RWPE1 (cell line): ENCODE results near the gene PLSCR5.

Experiments
- CTCF ChIA-PET: fragments of 350-600 bp; sonication (Branson Sonifier 250); formaldehyde crosslinking; extraction: SDS; loops from one replicate; lab custom pipeline; 2021; lab: Yijun Ruan, JAX
- POLR2A ChIA-PET: fragments of 400-600 bp; formaldehyde crosslinking; extraction: SDS; loops from one replicate; lab custom pipeline; 2020; ENCODE audit warnings: antibody characterized with exemption; ENCODE audit not compliant: low non-redundant PET; lab: Yijun Ruan, JAX
- DNase-seq: peaks from one replicate; pipeline ENCODE4 v3.0.0; 2012; ENCODE audit warnings: low spot score
- H3K27ac ChIP-seq: fragments of 450-650 bp; 2 replicates; pipeline ENCODE4 v1.5.1; 2017
- TF ChIP-seq, protein P1 (sequence below): fragments of 450-650 bp; conservative IDR thresholded peaks from 2 replicates; pipeline ENCODE4 v1.5.1; 2017; ENCODE audit warnings: low read depth, mild to moderate bottlenecking

PLSCR5 gene

DNA sequence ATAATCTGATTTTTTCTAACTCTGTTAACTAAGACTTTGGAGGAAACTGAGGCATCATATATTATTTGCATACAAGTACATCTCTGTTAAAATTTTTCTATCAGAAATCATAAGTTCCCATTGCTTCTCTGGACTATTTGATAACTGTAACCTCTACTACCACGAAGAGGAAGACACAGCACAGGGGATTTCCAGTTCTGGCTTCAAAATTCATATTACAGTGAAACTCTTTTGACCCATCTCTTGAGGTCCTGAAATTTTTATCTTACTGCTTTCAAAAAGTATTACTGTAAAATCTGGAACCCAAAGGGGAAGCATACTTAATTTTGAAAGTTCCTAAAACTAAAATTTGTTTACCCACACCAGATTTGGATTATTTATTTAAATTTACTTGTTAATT is 64.9 kb downstream of the PLSCR5 start:
- no peak for DNase-seq
- ChIA-PET POLR2A (no interaction called here), CTCF (interaction anchor here (0.6 to 0.9 kb wide), 3 partner anchors 20 to 436 kb away, joined by 3 to 4 read pairs (median 3); no protein-coding TSS in a partner anchor)
- TF ChIP-seq, protein P1, sequence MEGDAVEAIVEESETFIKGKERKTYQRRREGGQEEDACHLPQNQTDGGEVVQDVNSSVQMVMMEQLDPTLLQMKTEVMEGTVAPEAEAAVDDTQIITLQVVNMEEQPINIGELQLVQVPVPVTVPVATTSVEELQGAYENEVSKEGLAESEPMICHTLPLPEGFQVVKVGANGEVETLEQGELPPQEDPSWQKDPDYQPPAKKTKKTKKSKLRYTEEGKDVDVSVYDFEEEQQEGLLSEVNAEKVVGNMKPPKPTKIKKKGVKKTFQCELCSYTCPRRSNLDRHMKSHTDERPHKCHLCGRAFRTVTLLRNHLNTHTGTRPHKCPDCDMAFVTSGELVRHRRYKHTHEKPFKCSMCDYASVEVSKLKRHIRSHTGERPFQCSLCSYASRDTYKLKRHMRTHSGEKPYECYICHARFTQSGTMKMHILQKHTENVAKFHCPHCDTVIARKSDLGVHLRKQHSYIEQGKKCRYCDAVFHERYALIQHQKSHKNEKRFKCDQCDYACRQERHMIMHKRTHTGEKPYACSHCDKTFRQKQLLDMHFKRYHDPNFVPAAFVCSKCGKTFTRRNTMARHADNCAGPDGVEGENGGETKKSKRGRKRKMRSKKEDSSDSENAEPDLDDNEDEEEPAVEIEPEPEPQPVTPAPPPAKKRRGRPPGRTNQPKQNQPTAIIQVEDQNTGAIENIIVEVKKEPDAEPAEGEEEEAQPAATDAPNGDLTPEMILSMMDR: no peak
- no peak overlapping the region for H3K27ac ChIP-seq

GRCh38 chr3:146539315-146539714 is 65.8 kb downstream of the PLSCR5 start:
- ChIA-PET POLR2A (interaction anchor here (0.7 kb wide), 1 partner anchor 32 kb away, joined by 4 read pairs; no protein-coding TSS in a partner anchor), CTCF (interaction anchor here (0.7 kb wide), 1 partner anchor 21 kb away, joined by 3 read pairs; no protein-coding TSS in a partner anchor)
- no peak for DNase-seq
- H3K27ac ChIP-seq: no peak overlapping the region
- TF ChIP-seq, protein P1: no peak

DNA sequence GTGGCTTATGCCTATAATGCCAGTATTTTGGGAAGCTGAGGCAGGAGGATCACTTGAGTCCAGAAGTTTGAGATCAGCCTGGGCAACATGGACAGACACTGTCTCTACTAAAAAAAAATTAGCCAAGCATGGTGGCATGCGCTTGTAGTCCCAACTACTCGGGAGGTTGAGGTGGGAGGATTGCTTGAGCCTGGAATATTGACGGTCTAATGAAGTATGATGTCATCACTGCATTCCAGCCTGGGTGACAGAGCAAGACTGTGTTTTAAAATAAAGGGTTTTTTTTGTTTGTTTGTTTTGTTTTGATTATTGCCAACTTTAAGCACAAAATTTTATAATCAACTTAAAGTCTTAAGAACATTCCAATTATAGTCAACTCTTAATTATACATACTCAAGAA is 67.5 kb downstream of the PLSCR5 start:
- ChIA-PET CTCF (no interaction called here), POLR2A (no interaction called here)
- TF ChIP-seq, protein P1: no peak
- DNase-seq: no peak
- no peak overlapping the region for H3K27ac ChIP-seq

DNA sequence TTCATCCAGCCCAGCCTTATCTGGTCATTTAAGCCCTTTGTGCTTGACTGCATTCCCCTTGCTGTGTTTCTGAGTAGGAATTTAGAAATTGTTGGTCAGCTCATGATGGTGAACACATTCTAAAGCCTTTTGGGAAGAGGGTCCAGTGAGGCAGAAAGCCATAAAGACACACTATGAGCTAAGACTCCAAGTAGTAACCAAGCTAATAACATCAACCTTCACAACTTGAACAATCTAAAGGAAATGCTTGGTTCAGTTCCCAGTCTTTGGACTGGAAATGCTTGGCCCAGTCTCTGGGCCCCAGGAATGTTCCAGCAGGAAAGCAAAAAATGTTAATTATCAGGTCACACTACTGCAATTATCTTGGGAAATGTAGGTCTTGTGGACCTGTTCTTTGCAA is 68.5 kb downstream of the PLSCR5 start:
- H3K27ac ChIP-seq: no peak overlapping the region
- no peak for DNase-seq
- POLR2A ChIA-PET: no interaction called here
- TF ChIP-seq, protein P1: no peak
- CTCF ChIA-PET: no interaction called here
